ENCODE measurements around the gene DDX19B. TPM values are rescaled to one million over a fixed set of nuclear protein-coding genes. Genes with fewer than 3 reads are reported as not detected.

DDX19B gene
- polyA plus RNA-seq, 3 donors, result 29.2 to 33.0 (median 31.9) TPM

- Histone ChIP-seq H3K36me3 (replicated peaks in 1 of 2; ENCODE audit: control insufficient read depth in 1 of 2, insufficient read depth in 2 of 2, low read length in 2 of 2) (peaks cover 3 to 25% of the 10 kb centered on the region in 2 donors), H2AFZ (ENCODE audit: insufficient read depth, low read depth, low read length, poor library complexity, severe bottlenecking) (peak overlapping the region; percentile 91)
Measured at GRCh38 chr16:70380919-70381603, 82.1 kb downstream of the DDX19B start.

More at GRCh38 chr16:70380919-70381603, 82.1 kb downstream of the DDX19B start:
- Mint-ChIP-seq H3K4me1 (peaks cover 25% of the 10 kb centered on the region), H3K9me3 (no peaks in the 10 kb centered on the region), H3K4me3 (peak overlapping the region; percentile 89 to 97), H3K27me3 (ENCODE audit: low read depth in 3 of 3) (peaks cover 0 to 3% (median 1%) of the 10 kb centered on the region in 3 donors), H3K36me3 (peaks cover 17 to 35% of the 10 kb centered on the region in 2 donors), H3K27ac (peak overlapping the region; percentile 60 to 93 (median 88))
- Histone ChIP-seq H3K9me3 (replicated peaks in 1 of 2; ENCODE audit: control insufficient read depth in 1 of 2, insufficient read depth in 1 of 2, low read length in 2 of 2) (no peaks in the 10 kb centered on the region), H3K27me3 (ENCODE audit: control insufficient read depth in 2 of 2, insufficient read depth in 2 of 2, low read length in 2 of 2) (no peaks in the 10 kb centered on the region), H3K4me1 (ENCODE audit: control insufficient read depth in 1 of 2, insufficient read depth in 2 of 2, low read length in 2 of 2) (peaks cover 23 to 30% of the 10 kb centered on the region in 2 donors), H4K20me1 (ENCODE audit: insufficient read depth, low read length) (peaks cover 4% of the 10 kb centered on the region), H3K4me3 (replicated peaks in 1 of 3; ENCODE audit: low read depth in 2 of 3, low read length in 3 of 3) (peak overlapping the region; percentile 42 to 84 (median 72)), H3K27ac (ENCODE audit: low read depth in 1 of 2, low read length in 2 of 2) (peak overlapping the region; percentile 50 to 72), H3K79me2 (ENCODE audit: insufficient read depth, low read length) (peaks cover 15% of the 10 kb centered on the region), H3K4me2 (replicated peaks; ENCODE audit: extremely low read depth, low read length, poor library complexity, severe bottlenecking) (peak overlapping the region; percentile 97), H3K9ac (ENCODE audit: insufficient read depth, low read length, poor library complexity, severe bottlenecking) (peak overlapping the region; percentile 70)
- intact Hi-C loops (cut with micrococcal nuclease), result loop anchor here (5.0 to 10.0 kb wide), 4 partner anchors 34 to 144 kb away; partner anchors contain the start of genes COG4 (in 2 of the 2), SF3B3 (in 2 of the 2) and DDX19A (in 1 of the 2)
- DNase-seq, result peak; percentile 93 to 97 (median 95)
- TF ChIP-seq CTCF (IDR thresholded peaks at IDR 0.05), result peak; percentile 29
- WGBS (ENCODE audit: insufficient coverage), result under 1% methylated on average over 52 of the region's 52 CpGs
